ENCODE results near the gene TMEM184C. TPM values are rescaled to one million over a fixed set of nuclear protein-coding genes. Genes with fewer than 3 reads are reported as not detected.
A peak's percentile ranks its signal among the peaks of the same experiment; 100 is the strongest.

The TMEM184C gene
- total RNA-seq, 5 donors from 2014 or later (not counting 1 experiment from before 2014, with no cell fraction given): 13.2 to 27.2 (median 21.8) TPM

DNA sequence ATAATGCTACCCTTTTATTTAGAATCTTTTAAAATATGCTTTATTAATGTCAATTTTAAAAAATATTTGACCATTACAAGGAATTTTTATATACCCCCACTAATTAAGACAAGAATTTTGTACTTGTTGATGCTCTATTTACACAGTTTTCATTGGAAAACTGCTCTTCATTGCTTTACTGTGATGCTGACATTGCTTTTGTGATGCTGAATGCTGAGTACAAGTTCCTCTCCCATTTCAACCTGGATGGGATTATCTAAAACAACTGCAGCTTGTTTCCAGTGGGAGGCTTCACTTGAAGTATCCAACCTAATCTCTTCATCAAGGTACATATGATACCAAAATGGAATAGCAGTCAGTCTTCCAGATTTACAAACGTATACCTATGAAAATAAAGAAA lies 21.2 kb downstream of the TMEM184C start:
- POLR2A ChIA-PET: interaction anchor here in 1 of 2 donors (0.6 to 0.7 kb wide), 2 partner anchors 120 to 1838 kb away, joined by 3 read pairs; no protein-coding TSS in a partner anchor
- no CpG with 5 or more reads among the region's 1 CpG for WGBS (ENCODE audit: insufficient coverage)

DNA sequence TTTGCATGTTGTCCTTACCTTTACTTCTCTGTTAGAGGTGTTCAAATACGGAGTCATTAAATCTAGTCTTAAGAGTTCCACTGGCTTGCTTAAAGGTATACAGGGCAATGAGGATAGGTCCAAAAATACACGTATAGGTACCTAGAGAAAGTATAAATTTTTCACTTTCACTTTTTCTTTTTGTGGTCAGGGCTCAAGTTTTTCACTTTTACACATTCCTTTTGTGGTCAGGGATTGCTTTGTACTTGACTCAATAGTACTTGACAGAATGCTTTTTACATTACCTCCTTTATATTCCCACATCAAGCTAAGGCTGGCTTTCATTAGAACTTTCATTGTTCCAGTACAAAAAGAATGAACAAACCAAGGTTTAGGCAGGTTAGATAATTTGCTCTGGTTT lies 21.7 kb downstream of the TMEM184C start:
- Mint-ChIP-seq H3K9me3 (peaks cover 0 to 7% (median 4%) of the 10 kb centered on the region in 3 donors), H3K27me3 (no peaks in the 10 kb centered on the region), H3K4me1 (peaks cover 20 to 32% (median 24%) of the 10 kb centered on the region in 3 donors), H3K36me3 (peaks cover 70% of the 10 kb centered on the region), H3K4me3 (no peak overlapping the region), H3K27ac (peak overlapping the region; percentile 41 to 92)
- Histone ChIP-seq H3K36me3 (ENCODE audit: control insufficient read depth in 2 of 2, extremely low read depth in 1 of 2, insufficient read depth in 1 of 2, low read length in 1 of 2) (peaks cover 7 to 30% of the 10 kb centered on the region in 2 donors), H3K4me3 (ENCODE audit: control insufficient read depth in 1 of 2, extremely low read depth in 1 of 2, low read length in 1 of 2) (no peak overlapping the region), H3K9me3 (no peaks in the 10 kb centered on the region), H3K27ac (ENCODE audit: low read length) (no peak overlapping the region), H3K4me1 (ENCODE audit: control insufficient read depth in 1 of 2, extremely low read depth in 1 of 2, insufficient read depth in 2 of 2, low read length in 2 of 2) (no peaks in the 10 kb centered on the region), H3K27me3 (replicated peaks in 1 of 2; ENCODE audit: control insufficient read depth in 2 of 2, extremely low read depth in 1 of 2, insufficient read depth in 2 of 2, low read length in 1 of 2) (no peaks in the 10 kb centered on the region)
- POLR2A ChIA-PET: interaction anchor here (0.6 kb wide), 2 partner anchors 12 to 119 kb away, joined by 3 read pairs; no protein-coding TSS in a partner anchor
- DNase-seq (no peak), ATAC-seq (replicated peaks in 1 of 4) (no peak)
- no CpG with 5 or more reads among the region's 2 CpGs for WGBS (ENCODE audit: insufficient coverage)
- CTCF ChIA-PET: no interaction called here

More for the DNA sequence above, 21.2 kb downstream of the TMEM184C start:
- no peak overlapping the region for H3K4me3 ChIP-seq (ENCODE audit: control insufficient read depth in 1 of 2, extremely low read depth in 1 of 2, low read length in 1 of 2)
- H3K4me3 Mint-ChIP-seq: no peak overlapping the region
- H3K27me3 Mint-ChIP-seq: no peaks in the 10 kb centered on the region
- H3K27ac ChIP-seq (ENCODE audit: low read length): no peak overlapping the region
- ATAC-seq (replicated peaks in 1 of 4) (no peak), DNase-seq (no peak)
- peak overlapping the region; percentile 65 to 69 for H3K27ac Mint-ChIP-seq
- CTCF ChIA-PET: no interaction called here
- peaks cover 73% of the 10 kb centered on the region for H3K36me3 Mint-ChIP-seq
- H3K27me3 ChIP-seq (replicated peaks in 1 of 2; ENCODE audit: control insufficient read depth in 2 of 2, extremely low read depth in 1 of 2, insufficient read depth in 2 of 2, low read length in 1 of 2): no peaks in the 10 kb centered on the region
- H3K9me3 Mint-ChIP-seq: peaks cover 0 to 7% (median 4%) of the 10 kb centered on the region in 3 donors
- H3K4me1 Mint-ChIP-seq: peaks cover 20 to 32% (median 24%) of the 10 kb centered on the region in 3 donors
- no peaks in the 10 kb centered on the region for H3K9me3 ChIP-seq
- no peaks in the 10 kb centered on the region for H3K4me1 ChIP-seq (ENCODE audit: control insufficient read depth in 1 of 2, extremely low read depth in 1 of 2, insufficient read depth in 2 of 2, low read length in 2 of 2)
- H3K36me3 ChIP-seq (ENCODE audit: control insufficient read depth in 2 of 2, extremely low read depth in 1 of 2, insufficient read depth in 1 of 2, low read length in 1 of 2): peaks cover 7 to 35% of the 10 kb centered on the region in 2 donors

DNA sequence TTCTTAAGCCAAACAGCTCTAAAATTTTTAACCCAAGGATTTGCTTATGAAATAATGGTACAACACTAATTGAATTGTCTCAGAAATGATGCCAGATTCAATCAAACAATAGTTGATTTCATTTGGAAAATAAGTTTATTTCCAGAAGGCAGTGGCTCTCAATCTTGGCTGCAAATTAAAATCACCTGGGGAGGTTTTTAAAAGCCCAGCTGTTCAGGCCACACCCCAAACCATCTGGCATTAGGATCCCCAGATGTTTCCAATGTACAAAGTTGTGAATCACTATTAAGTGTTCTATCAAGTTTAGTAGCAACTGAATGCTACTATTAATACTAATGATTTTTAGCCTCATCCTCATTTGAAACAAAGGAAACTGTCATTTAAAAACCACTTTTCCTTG lies 22.2 kb downstream of the TMEM184C start:
- H3K9me3 Mint-ChIP-seq: peaks cover 0 to 7% (median 4%) of the 10 kb centered on the region in 3 donors
- H3K27ac ChIP-seq (ENCODE audit: low read length): no peak overlapping the region
- no peak overlapping the region for H3K4me3 Mint-ChIP-seq

DNA sequence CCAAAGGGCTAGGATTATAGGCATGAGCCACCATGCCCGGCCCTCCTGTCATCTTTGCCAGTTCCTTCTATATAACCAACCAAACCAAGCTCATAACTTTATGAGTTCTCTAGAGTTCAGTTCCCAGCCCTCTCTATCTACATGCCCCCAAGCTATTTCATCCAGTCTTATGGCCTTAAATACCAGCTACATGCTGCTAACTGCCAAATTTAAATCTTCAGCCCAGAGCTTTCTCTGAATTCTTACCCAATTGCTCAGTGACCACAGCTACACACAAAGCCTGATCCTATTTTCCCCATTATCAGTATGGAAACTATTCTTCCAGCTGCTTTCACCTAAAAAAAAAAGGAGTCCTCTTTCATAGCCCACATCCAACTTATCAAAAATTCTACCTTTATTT lies 23.1 kb downstream of the TMEM184C start:
- Histone ChIP-seq H3K4me1 (ENCODE audit: control insufficient read depth in 1 of 2, extremely low read depth in 1 of 2, insufficient read depth in 2 of 2, low read length in 2 of 2) (no peaks in the 10 kb centered on the region), H3K27ac (ENCODE audit: low read length) (no peak overlapping the region), H3K27me3 (replicated peaks in 1 of 2; ENCODE audit: control insufficient read depth in 2 of 2, extremely low read depth in 1 of 2, insufficient read depth in 2 of 2, low read length in 1 of 2) (no peaks in the 10 kb centered on the region), H3K36me3 (ENCODE audit: control insufficient read depth in 2 of 2, extremely low read depth in 1 of 2, insufficient read depth in 1 of 2, low read length in 1 of 2) (peaks cover 4 to 23% of the 10 kb centered on the region in 2 donors), H3K4me3 (ENCODE audit: control insufficient read depth in 1 of 2, extremely low read depth in 1 of 2, low read length in 1 of 2) (no peak overlapping the region), H3K9me3 (no peaks in the 10 kb centered on the region)
- peaks cover 25 to 33% (median 30%) of the 10 kb centered on the region in 3 donors for H3K4me1 Mint-ChIP-seq
- peak overlapping the region; percentile 21 to 74 for H3K27ac Mint-ChIP-seq
- peaks cover 0 to 7% (median 4%) of the 10 kb centered on the region in 3 donors for H3K9me3 Mint-ChIP-seq
- no peaks in the 10 kb centered on the region for H3K27me3 Mint-ChIP-seq
- WGBS (ENCODE audit: insufficient coverage): 93% methylated on average over 1 of the region's 1 CpG
- ChIA-PET CTCF (interaction anchor here in 1 of 2 donors (0.5 kb wide), 1 partner anchor 27 kb away, joined by 3 read pairs; no protein-coding TSS in a partner anchor), POLR2A (interaction anchor here in 1 of 2 donors (0.6 kb wide), 1 partner anchor 44 kb away, joined by 4 read pairs; the partner anchor contains the start of gene PRMT9)
- ATAC-seq (replicated peaks in 1 of 4) (no peak), DNase-seq (no peak)
- no peak overlapping the region for H3K4me3 Mint-ChIP-seq
- peaks cover 62% of the 10 kb centered on the region for H3K36me3 Mint-ChIP-seq

More for the DNA sequence above, 22.2 kb downstream of the TMEM184C start:
- H3K27me3 Mint-ChIP-seq: no peaks in the 10 kb centered on the region
- DNase-seq (no peak), ATAC-seq (replicated peaks in 1 of 4) (no peak)
- H3K4me1 ChIP-seq (ENCODE audit: control insufficient read depth in 1 of 2, extremely low read depth in 1 of 2, insufficient read depth in 2 of 2, low read length in 2 of 2): no peaks in the 10 kb centered on the region
- peaks cover 20 to 32% (median 24%) of the 10 kb centered on the region in 3 donors for H3K4me1 Mint-ChIP-seq
- CTCF ChIA-PET: no interaction called here
- H3K9me3 ChIP-seq: no peaks in the 10 kb centered on the region
- peaks cover 7 to 26% of the 10 kb centered on the region in 2 donors for H3K36me3 ChIP-seq (ENCODE audit: control insufficient read depth in 2 of 2, extremely low read depth in 1 of 2, insufficient read depth in 1 of 2, low read length in 1 of 2)
- no peak overlapping the region for H3K4me3 ChIP-seq (ENCODE audit: control insufficient read depth in 1 of 2, extremely low read depth in 1 of 2, low read length in 1 of 2)
- POLR2A ChIA-PET: interaction anchor here in 1 of 2 donors (0.6 kb wide), 1 partner anchor 12 kb away, joined by 3 read pairs; no protein-coding TSS in a partner anchor
- peaks cover 66% of the 10 kb centered on the region for H3K36me3 Mint-ChIP-seq
- peak overlapping the region; percentile 41 to 92 for H3K27ac Mint-ChIP-seq
- H3K27me3 ChIP-seq (replicated peaks in 1 of 2; ENCODE audit: control insufficient read depth in 2 of 2, extremely low read depth in 1 of 2, insufficient read depth in 2 of 2, low read length in 1 of 2): no peaks in the 10 kb centered on the region

DNA sequence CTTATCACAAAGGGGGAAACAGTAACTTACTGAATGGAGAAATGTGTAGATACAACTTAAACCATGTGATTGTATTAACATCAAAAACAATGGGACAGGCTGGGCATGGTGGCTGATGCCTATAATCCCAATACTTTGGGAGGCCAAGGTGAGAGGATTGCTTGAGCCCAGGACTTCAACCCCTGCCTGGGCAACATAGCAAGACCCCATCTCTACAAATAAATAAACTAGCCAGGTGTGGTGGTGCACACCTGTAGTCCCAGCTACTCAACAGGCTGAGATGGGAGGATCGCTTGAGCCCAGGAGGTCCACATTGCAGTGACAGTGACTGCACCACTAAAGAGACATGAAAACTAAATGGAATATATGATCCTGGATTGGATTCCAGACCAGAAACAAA lies 26.4 kb downstream of the TMEM184C start:
- no peaks in the 10 kb centered on the region for H3K4me1 ChIP-seq (ENCODE audit: control insufficient read depth in 1 of 2, extremely low read depth in 1 of 2, insufficient read depth in 2 of 2, low read length in 2 of 2)
- no peak for ATAC-seq (replicated peaks in 1 of 4)
- no peaks in the 10 kb centered on the region for H3K9me3 ChIP-seq
- H3K27ac ChIP-seq (ENCODE audit: low read length): no peak overlapping the region
- no peak overlapping the region for H3K4me3 ChIP-seq (ENCODE audit: control insufficient read depth in 1 of 2, extremely low read depth in 1 of 2, low read length in 1 of 2)
- CTCF ChIA-PET: interaction anchor here in 1 of 2 donors (0.6 to 1.1 kb wide), 3 partner anchors 40 to 1312 kb away, joined by 3 to 4 read pairs (median 3); partner anchors contain the start of gene PRMT9
- no peaks in the 10 kb centered on the region for H3K9me3 Mint-ChIP-seq
- no peaks in the 10 kb centered on the region for H3K27me3 ChIP-seq (replicated peaks in 1 of 2; ENCODE audit: control insufficient read depth in 2 of 2, extremely low read depth in 1 of 2, insufficient read depth in 2 of 2, low read length in 1 of 2)
- H3K36me3 ChIP-seq (ENCODE audit: control insufficient read depth in 2 of 2, extremely low read depth in 1 of 2, insufficient read depth in 1 of 2, low read length in 1 of 2): peaks cover 6 to 19% of the 10 kb centered on the region in 2 donors
- POLR2A ChIA-PET: interaction anchor here in 1 of 2 donors (0.5 to 1.0 kb wide), 2 partner anchors 310 to 390 kb away, joined by 3 to 4 read pairs; no protein-coding TSS in a partner anchor
- no CpG with 5 or more reads among the region's 1 CpG for WGBS (ENCODE audit: insufficient coverage)
- DNase-seq: no peak
- no peak overlapping the region for H3K27ac Mint-ChIP-seq
- peaks cover 47 to 55% (median 51%) of the 10 kb centered on the region in 3 donors for H3K4me1 Mint-ChIP-seq
- H3K4me3 Mint-ChIP-seq: no peak overlapping the region
- H3K27me3 Mint-ChIP-seq: no peaks in the 10 kb centered on the region
- peaks cover 56% of the 10 kb centered on the region for H3K36me3 Mint-ChIP-seq

DNA sequence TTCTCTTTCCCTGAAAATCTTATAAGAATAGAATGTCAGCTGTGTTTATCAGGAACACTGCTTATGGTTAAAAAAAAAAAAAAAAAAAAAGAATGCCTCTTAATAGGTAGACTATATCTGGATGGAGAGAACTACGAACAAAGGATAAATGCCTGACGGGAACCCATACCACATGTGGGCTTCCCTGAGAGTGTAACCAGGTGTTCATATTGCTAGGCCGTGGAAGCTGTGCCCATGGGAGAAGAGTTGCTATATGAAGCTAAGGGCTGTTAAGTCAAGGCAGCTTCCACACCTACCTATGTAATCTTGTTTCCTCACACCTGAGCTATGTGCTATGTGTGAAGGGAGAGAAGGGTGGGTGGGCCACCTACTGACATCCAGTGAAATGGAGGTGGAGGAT lies 27.3 kb downstream of the TMEM184C start:
- DNase-seq: no peak
- ATAC-seq (replicated peaks in 1 of 4): no peak
- Mint-ChIP-seq H3K27me3 (no peaks in the 10 kb centered on the region), H3K4me3 (no peak overlapping the region), H3K27ac (no peak overlapping the region), H3K4me1 (peaks cover 45 to 56% (median 50%) of the 10 kb centered on the region in 3 donors), H3K9me3 (no peaks in the 10 kb centered on the region), H3K36me3 (peaks cover 63% of the 10 kb centered on the region)
- WGBS (ENCODE audit: insufficient coverage): no CpG with 5 or more reads among the region's 3 CpGs
- Histone ChIP-seq H3K27me3 (replicated peaks in 1 of 2; ENCODE audit: control insufficient read depth in 2 of 2, extremely low read depth in 1 of 2, insufficient read depth in 2 of 2, low read length in 1 of 2) (no peaks in the 10 kb centered on the region), H3K4me1 (ENCODE audit: control insufficient read depth in 1 of 2, extremely low read depth in 1 of 2, insufficient read depth in 2 of 2, low read length in 2 of 2) (no peaks in the 10 kb centered on the region), H3K27ac (ENCODE audit: low read length) (no peak overlapping the region), H3K9me3 (no peaks in the 10 kb centered on the region), H3K36me3 (ENCODE audit: control insufficient read depth in 2 of 2, extremely low read depth in 1 of 2, insufficient read depth in 1 of 2, low read length in 1 of 2) (peaks cover 8 to 25% of the 10 kb centered on the region in 2 donors), H3K4me3 (ENCODE audit: control insufficient read depth in 1 of 2, extremely low read depth in 1 of 2, low read length in 1 of 2) (no peak overlapping the region)
- POLR2A ChIA-PET: interaction anchor here in 1 of 2 donors (0.5 to 0.7 kb wide), 4 partner anchors 10 to 799 kb away, joined by 3 to 14 read pairs (median 8); no protein-coding TSS in a partner anchor
- CTCF ChIA-PET: interaction anchor here in 1 of 2 donors (0.6 to 0.7 kb wide), 5 partner anchors 12 to 1801 kb away, joined by 3 to 4 read pairs (median 3); no protein-coding TSS in a partner anchor
